Calu3 (cell line): ENCODE measurements around the gene RABGAP1. TPM values are rescaled to one million over a fixed set of nuclear protein-coding genes. Genes with fewer than 3 reads are reported as not detected.

Experiments
- BruUV-seq: library from RNA; stranded (reverse); fragments of 400-500 nt; replicated peaks from 2 replicates; lab custom pipeline; 2021; lab: Mats Ljungman, UMichigan
- CTCF ChIA-PET: fragments of 300-600 bp; sonication (Branson Sonifier 250); formaldehyde crosslinking; loops from one replicate; lab custom pipeline; 2022; ENCODE audit warnings: antibody characterized with exemption; lab: Charles Lee
- DNase-seq: peaks from one replicate; pipeline ENCODE4 v3.0.0; 2022
- H3K27ac Mint-ChIP-seq: one replicate; pipeline ENCODE4 v1.8.0; 2022; ENCODE audit warnings: mixed read lengths; ENCODE audit not compliant: unreplicated experiment
- H3K27me3 Mint-ChIP-seq: one replicate; pipeline ENCODE4 v1.8.0; 2022; ENCODE audit warnings: mixed read lengths; ENCODE audit not compliant: unreplicated experiment
- H3K36me3 Mint-ChIP-seq: one replicate; pipeline ENCODE4 v1.8.0; 2022; ENCODE audit warnings: mild to moderate bottlenecking, moderate library complexity, mixed read lengths; ENCODE audit not compliant: insufficient read depth, unreplicated experiment
- H3K4me1 Mint-ChIP-seq: one replicate; pipeline ENCODE4 v1.8.0; 2022; ENCODE audit warnings: mild to moderate bottlenecking, low read depth, mixed read lengths; ENCODE audit not compliant: unreplicated experiment
- H3K4me3 Mint-ChIP-seq: one replicate; pipeline ENCODE4 v1.8.0; 2022; ENCODE audit warnings: mild to moderate bottlenecking, low read depth, moderate library complexity, mixed read lengths; ENCODE audit not compliant: unreplicated experiment
- H3K9me3 Mint-ChIP-seq: one replicate; pipeline ENCODE4 v1.8.0; 2022; ENCODE audit warnings: low read depth, mixed read lengths; ENCODE audit not compliant: unreplicated experiment
- CTCF ChIP-seq: fragments of 200-600 bp; IDR thresholded peaks from one replicate; pipeline ENCODE4 v1.8.0; 2022; ENCODE audit warnings: antibody characterized with exemption; ENCODE audit not compliant: unreplicated experiment
- intact Hi-C: fragments of 100-400 bp; cut with micrococcal nuclease; formaldehyde crosslinking; loops from one replicate; pipeline ENCODE4 v1.10.0; 2022; ENCODE audit not compliant: unreplicated experiment
- total RNA-seq: library from RNA; stranded (reverse); gene quantifications from 2 replicates; pipeline ENCODE4 v1.2.3, GENCODE V29; 2022

The RABGAP1 gene
- total RNA-seq, 1 experiment from 2014 or later, result 57.9 TPM

GRCh38 chr9:123070198-123070597, 129.4 kb downstream of the RABGAP1 start:
- no peak for DNase-seq
- no peak for TF ChIP-seq CTCF
- Mint-ChIP-seq H3K9me3 (no peaks in the 10 kb centered on the region), H3K27me3 (no peaks in the 10 kb centered on the region), H3K36me3 (peaks cover 30% of the 10 kb centered on the region), H3K27ac (no peak overlapping the region), H3K4me1 (no peaks in the 10 kb centered on the region), H3K4me3 (no peak overlapping the region)
- no TSS peak for BruUV-seq
- CTCF ChIA-PET, result no interaction called here
- intact Hi-C loops, result no loop called here

- Mint-ChIP-seq H3K4me3 (no peak overlapping the region), H3K4me1 (no peaks in the 10 kb centered on the region), H3K27me3 (no peaks in the 10 kb centered on the region), H3K9me3 (no peaks in the 10 kb centered on the region), H3K27ac (no peak overlapping the region), H3K36me3 (peaks cover 18% of the 10 kb centered on the region)
- TF ChIP-seq CTCF, result no peak
- no TSS peak for BruUV-seq
- CTCF ChIA-PET, result no interaction called here
- intact Hi-C loops, result no loop called here
- no peak for DNase-seq
Measured at GRCh38 chr9:123072407-123072995, 131.7 kb downstream of the RABGAP1 start.

- CTCF ChIA-PET, result no interaction called here
- H3K27ac Mint-ChIP-seq, result no peak overlapping the region
- no peaks in the 10 kb centered on the region for H3K4me1 Mint-ChIP-seq
- no peak overlapping the region for H3K4me3 Mint-ChIP-seq
- peaks cover 12% of the 10 kb centered on the region for H3K36me3 Mint-ChIP-seq
- no peak for TF ChIP-seq CTCF
- DNase-seq, result no peak
- intact Hi-C loops, result no loop called here
- H3K9me3 Mint-ChIP-seq, result no peaks in the 10 kb centered on the region
- no TSS peak for BruUV-seq
- no peaks in the 10 kb centered on the region for H3K27me3 Mint-ChIP-seq
Measured at GRCh38 chr9:123073441-123073840, 132.6 kb downstream of the RABGAP1 start.

- DNase-seq, result no peak
- no TSS peak for BruUV-seq
- Mint-ChIP-seq H3K9me3 (no peaks in the 10 kb centered on the region), H3K36me3 (peaks cover 17% of the 10 kb centered on the region), H3K4me3 (no peak overlapping the region), H3K4me1 (no peaks in the 10 kb centered on the region), H3K27ac (no peak overlapping the region), H3K27me3 (no peaks in the 10 kb centered on the region)
- intact Hi-C loops, result no loop called here
- CTCF ChIA-PET, result no interaction called here
- no peak for TF ChIP-seq CTCF
Measured at GRCh38 chr9:123073991-123074422, 133.2 kb downstream of the RABGAP1 start.
